ENCODE results near the gene CCM2.
"Not testable (repeated sequence)": the region's sequence is repeated elsewhere in the genome, so short reads cannot be mapped to it uniquely, and the experiment has no call there.

CCM2 gene

GRCh38 chr7:45107356-45107755 is 107.4 kb downstream of the CCM2 start:
- no peak for DNase-seq

- no peak for DNase-seq
These were observed 108.9 kb downstream of the CCM2 start for GRCh38 chr7:45108863-45109262.

DNA sequence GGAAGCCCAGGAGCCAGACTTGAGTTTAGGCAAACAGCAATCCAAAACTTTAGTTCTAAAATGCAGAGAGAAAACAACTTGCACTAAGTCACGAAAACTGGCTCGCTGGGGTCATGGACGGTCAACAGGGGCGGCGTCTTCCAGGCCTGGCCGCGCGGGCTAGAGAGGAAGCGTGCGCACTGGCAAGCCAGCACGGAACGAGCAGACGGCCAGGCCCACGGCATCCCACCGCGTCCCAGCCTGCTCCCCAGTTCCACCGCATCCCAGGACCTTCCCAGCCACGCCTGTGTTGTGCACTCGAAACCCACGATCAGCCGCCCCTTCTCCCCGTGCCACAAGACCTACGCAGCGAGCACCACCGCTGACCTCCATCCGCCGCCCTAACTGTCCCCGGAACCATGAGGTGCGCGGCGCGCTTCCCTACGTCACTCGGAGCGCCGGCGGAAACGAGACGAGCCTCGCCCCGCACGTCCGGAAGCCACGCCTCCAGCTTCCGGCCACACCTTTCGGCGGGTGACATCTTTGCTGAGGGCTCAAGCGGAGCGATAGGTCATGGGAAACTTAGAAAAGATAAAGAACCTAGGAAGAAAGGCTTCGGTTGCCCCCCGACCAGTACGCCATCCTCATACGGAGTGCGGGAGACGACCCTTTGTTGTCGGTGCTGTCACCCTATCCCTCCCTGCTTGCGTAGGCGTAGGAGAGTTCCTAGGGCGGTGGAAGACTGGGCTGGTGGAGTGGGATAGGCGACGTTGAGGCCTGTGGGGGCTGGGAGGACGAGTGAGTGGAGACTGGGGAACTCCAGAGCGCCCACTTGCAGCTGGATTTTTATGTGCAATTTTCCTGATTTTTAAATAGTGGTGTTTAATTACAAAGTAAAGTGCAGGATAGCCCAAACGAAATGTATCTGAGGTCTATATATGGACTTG is 111.6 kb downstream of the CCM2 start, which contains the start of gene TBRG4:
TBRG4 (minus strand) TSS at position 400 of the 926 bp plus-strand sequence. CDS start 2,460 bp downstream, outside the sequence.
- peak; percentile 90 for DNase-seq

- DNase-seq = no peak
These were observed 112.6 kb downstream of the CCM2 start for GRCh38 chr7:45112648-45113047.

GRCh38 chr7:45114257-45114656 is 114.3 kb downstream of the CCM2 start:
- not testable (repeated sequence) for DNase-seq

GRCh38 chr7:45114926-45115325 is 114.9 kb downstream of the CCM2 start:
- no peak for DNase-seq

GRCh38 chr7:45116048-45116447 is 116.0 kb downstream of the CCM2 start:
- DNase-seq = no peak

DNA sequence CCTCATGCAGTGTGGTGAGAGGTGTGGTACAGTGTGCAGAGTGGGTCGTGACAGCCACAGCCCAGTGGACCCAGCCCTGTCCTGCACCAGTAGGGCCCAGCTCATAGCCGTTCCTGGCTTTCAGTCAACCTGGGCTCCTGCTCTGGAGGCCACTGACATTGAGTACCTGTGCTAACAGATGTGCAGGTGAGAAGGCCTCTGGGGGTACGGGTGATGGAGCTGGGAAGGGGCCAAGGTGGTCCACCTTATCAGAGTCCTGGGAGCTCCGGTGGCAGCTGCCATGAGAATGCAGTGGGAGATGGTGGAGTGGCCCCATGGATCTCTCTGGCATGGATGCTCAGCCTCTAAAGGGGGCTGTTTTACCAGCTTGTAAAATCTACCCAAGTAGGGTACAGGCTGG is 117.6 kb downstream of the CCM2 start:
- no peak for DNase-seq

DNA sequence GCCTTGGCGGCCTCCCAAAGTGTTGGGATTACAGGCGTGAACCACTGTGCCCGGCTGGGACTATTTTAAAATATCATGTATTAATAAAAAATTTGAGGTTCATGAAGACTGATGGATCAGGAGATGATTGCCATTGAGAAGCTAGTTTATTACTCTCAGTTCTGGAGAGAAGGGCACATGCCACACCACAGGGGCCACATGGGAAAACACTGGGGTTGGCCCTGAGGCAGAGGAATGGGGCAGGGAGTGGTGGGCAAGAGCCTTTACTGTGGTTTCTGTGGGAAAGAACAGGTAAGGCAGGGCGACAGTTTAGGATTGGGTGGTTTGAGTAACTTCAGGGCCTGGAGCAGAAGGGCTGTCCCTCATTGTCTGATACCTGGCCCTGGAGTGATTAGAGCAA is 118.3 kb downstream of the CCM2 start:
- DNase-seq = no peak

- no peak for DNase-seq
These were observed 118.9 kb downstream of the CCM2 start for GRCh38 chr7:45118889-45119331.

DNA sequence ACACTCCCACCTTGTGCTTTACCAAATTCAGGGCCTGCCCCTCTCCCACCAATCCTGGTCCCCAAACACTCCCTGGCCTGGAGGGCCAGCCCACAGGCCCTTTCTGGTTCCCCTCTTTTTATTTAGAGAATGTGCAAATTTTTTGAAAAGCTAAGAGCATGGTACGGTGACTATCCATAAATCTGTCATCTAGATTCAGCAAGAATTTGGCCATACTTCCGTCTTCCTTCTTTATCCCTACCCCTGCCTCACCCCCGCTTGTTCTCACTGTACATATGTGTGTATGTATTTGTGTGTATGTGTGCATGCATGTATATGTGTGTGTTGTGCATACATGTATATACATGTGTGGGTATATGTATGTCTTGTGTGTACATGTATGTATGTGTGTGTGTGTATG is 119.5 kb downstream of the CCM2 start:
- DNase-seq = no peak

DNA sequence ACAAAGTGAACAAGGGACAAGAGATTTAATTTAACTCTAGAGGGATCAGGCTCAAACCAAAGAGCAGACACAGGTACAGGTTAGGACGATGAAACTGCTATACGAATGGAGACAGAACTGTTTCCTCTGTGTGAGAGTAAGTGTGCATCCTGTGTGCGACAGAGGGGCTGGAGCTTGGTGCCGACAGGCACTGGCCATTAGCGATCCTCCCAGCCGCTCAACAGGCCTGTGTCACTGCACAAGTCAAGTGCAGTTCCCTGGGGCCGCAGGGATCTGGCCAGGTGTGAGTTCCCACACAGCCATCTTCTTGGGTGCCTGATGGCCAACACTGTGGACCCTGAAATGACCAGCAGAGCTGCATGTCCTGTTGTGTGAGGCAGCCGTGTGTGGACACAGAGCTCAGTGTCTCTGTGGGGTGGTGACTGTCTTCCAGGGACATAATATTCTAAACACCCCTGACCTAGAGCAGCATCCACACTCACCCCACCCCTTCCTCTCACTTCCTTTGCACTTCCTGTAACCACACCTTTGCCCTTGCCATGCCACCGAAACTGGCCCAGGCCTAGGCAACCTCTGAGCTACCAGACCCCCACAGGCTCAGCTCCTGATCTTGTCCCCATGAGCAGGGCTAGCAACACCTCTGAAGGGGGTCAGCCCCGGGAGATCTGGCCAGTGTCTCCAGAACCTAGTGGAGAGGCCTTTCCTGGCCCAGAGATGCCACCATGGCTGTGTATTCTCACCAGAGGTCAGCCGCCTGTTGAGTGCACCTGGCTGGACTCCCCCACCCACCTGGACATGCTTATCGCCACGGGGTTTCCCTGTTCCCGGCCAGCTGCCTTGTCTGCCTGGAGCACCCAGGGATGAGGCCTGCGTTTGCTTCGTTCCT is 123.2 kb downstream of the CCM2 start:
- DNase-seq = no peak

- no peak for DNase-seq
These were observed 124.1 kb downstream of the CCM2 start for GRCh38 chr7:45123913-45124710.

GRCh38 chr7:45125193-45125904 is 125.3 kb downstream of the CCM2 start:
- no peak for DNase-seq
